A549 treated with Hydrocortisone at 1 μM for 4 hours (cell line): ENCODE data around the gene SLC35A3. TPM values are rescaled to one million over a fixed set of nuclear protein-coding genes. Genes with fewer than 3 reads are reported as not detected.

Source experiments
- total RNA-seq: library from RNA; stranded (reverse); fragments of 200-300 nt; extraction: Qiagen RNA extraction; gene quantifications from 5 replicates; pipeline ENCODE4 v1.2.3, GENCODE V29; 2022

The SLC35A3 gene
- total RNA-seq = 6.8 to 12.0 TPM (median 9.5 TPM) in 5 replicates

DNA sequence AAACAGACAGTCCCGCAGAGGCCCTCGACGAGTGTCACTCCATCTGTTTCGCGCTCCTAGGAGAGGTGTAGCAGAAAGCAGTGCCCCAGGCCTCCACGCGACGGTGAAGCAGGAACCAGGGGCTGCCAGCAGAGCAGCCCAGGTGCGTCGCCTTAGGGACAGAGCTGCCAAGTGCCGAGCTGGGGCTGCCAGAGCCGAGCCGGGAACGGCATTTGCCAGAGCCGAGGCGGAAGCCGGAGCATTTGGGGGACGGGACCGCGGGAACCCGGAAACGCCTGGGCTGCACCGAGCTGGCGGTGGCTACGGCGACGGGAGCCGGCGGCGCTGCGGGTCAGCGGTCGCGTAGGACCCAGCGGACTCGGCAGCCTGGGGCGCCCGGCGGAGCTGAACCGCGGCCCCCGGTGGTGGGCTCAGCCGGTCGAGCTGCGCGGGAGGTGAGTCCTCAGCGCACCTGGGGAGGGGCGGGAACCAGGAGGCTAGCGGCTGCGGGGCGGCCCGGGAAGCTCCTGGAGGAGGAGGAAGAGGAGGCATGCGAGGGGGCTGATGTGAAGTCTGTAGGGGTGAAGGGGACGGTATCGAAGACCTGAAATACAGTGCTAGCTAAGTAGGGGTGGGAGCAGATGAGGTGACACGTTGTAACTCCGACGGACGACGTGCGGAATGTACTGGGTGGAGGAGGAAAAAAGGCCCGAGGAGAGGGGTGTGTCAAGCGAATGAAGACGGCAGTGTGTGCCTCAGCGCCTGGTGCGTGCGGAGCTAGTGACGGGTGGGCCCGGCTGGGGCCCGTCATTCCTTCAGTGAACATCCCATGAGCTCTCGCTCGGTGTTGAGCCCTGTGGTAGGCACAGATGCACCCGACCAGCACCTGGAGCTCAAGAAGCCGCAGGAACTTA lies at the start of gene SLC35A3:
SLC35A3 (plus strand) TSS at position 268 of the 893 bp plus-strand sequence. CDS start 23,559 bp downstream, outside the sequence.

Other genes with a start within 250 kb of the SLC35A3 start
- 1.5 to 2.2 TPM (median 1.7 TPM) in 5 replicates for gene FRRS1, start 203.4 kb upstream of the SLC35A3 start, total RNA-seq
- 2.3 to 4.7 TPM (median 3.5 TPM) in 5 replicates for gene AGL, start 119.6 kb upstream of the SLC35A3 start, total RNA-seq
- gene SASS6, start 162.9 kb downstream of the SLC35A3 start, total RNA-seq = 3.1 to 4.5 TPM (median 3.7 TPM) in 5 replicates
- gene TRMT13, start 163.2 kb downstream of the SLC35A3 start, total RNA-seq = 5.1 to 9.3 TPM (median 5.9 TPM) in 5 replicates
- gene LRRC39, start 208.3 kb downstream of the SLC35A3 start, total RNA-seq = 0.06 to 0.13 TPM (median 0.08 TPM) in 5 replicates